ENCODE data around the gene SLC25A12. TPM values are rescaled to one million over a fixed set of nuclear protein-coding genes. Genes with fewer than 3 reads are reported as not detected.
A peak's percentile ranks its signal among the peaks of the same experiment; 100 is the strongest.

SLC25A12 gene
- total and polyA plus RNA-seq, 2 of the 13 experiments (the other 11 are each of a cell fraction or from before 2014, with no cell fraction given): 8.1 to 15.9 TPM

- TF ChIP-seq MXD3 (CRISPR knock-in tag; IDR thresholded peaks at IDR 0.05) (peak; percentile 89), ZNF160 (CRISPR knock-in tag; IDR thresholded peaks at IDR 0.05) (no peak), MIER3 (CRISPR knock-in tag; IDR thresholded peaks at IDR 0.05; ENCODE audit: borderline replicate concordance) (no peak), ZNF674 (CRISPR knock-in tag; IDR thresholded peaks at IDR 0.05; ENCODE audit: low read depth) (no peak), ZNF317 (CRISPR knock-in tag; IDR thresholded peaks at IDR 0.05) (peak; percentile 57; the same call in 1 of the 2 replicates), FOXM1 (CRISPR knock-in tag; IDR thresholded peaks at IDR 0.05) (no peak), ZNF558 (CRISPR knock-in tag; IDR thresholded peaks at IDR 0.05; ENCODE audit: borderline replicate concordance) (peak; percentile 46; the same call in 1 of the 2 replicates), DBP (CRISPR knock-in tag; IDR thresholded peaks at IDR 0.05; ENCODE audit: not compliant biosample characterization) (peak; percentile 10), RFX5 (IDR thresholded peaks at IDR 0.05; ENCODE audit: low read depth, low read length) (no peak), DDIT3 (CRISPR knock-in tag; IDR thresholded peaks at IDR 0.05) (no peak), ZBTB4 (CRISPR knock-in tag; IDR thresholded peaks at IDR 0.05; ENCODE audit: borderline replicate concordance) (no peak), ZSCAN25 (CRISPR knock-in tag; IDR thresholded peaks at IDR 0.05) (peak; percentile 68; the same call in 1 of the 2 replicates), MAFF (IDR thresholded peaks at IDR 0.05; ENCODE audit: low read depth, low read length) (no peak), ZFP82 (CRISPR knock-in tag; IDR thresholded peaks at IDR 0.05; ENCODE audit: borderline replicate concordance) (no peak), ZNF891 (CRISPR knock-in tag; IDR thresholded peaks at IDR 0.05) (peak; percentile 58), GABPB1 (CRISPR knock-in tag; IDR thresholded peaks at IDR 0.05) (peak; percentile 72; the same call in 1 of the 2 replicates), REST (IDR thresholded peaks at IDR 0.05; ENCODE audit: borderline replicate concordance in 1 of 2, low read depth in 1 of 2, low read length in 2 of 2) (no peak), ZNF737 (CRISPR knock-in tag; IDR thresholded peaks at IDR 0.05; ENCODE audit: borderline replicate concordance) (no peak), YEATS4 (CRISPR knock-in tag; IDR thresholded peaks at IDR 0.05; ENCODE audit: borderline replicate concordance) (peak; percentile 75), ZNF34 (CRISPR knock-in tag; IDR thresholded peaks at IDR 0.05; ENCODE audit: borderline replicate concordance) (0 out of 2 replicates have a peak, but pooled peaks have one; percentile 40)
These were observed at the start of gene SLC25A12 (continued) for GRCh38 chr2:171893824-171894611.
